ENCODE data around the gene JUNB.
"Not testable (repeated sequence)": the region's sequence is repeated elsewhere in the genome, so short reads cannot be mapped to it uniquely, and the experiment has no call there.

JUNB gene

GRCh38 chr19:12800923-12801465 is 9.7 kb downstream of the JUNB start:
- Mint-ChIP-seq H3K4me1 (ENCODE audit: low read depth) (peaks cover 27% of the 10 kb centered on the region), H3K4me3 (peak overlapping the region; percentile 86), H3K27ac (peak overlapping the region; percentile 77), H3K9me3 (no peaks in the 10 kb centered on the region), H3K27me3 (ENCODE audit: low read depth) (no peaks in the 10 kb centered on the region), H3K36me3 (ENCODE audit: low read depth) (peaks cover 12% of the 10 kb centered on the region)

- H3K27me3 Mint-ChIP-seq (ENCODE audit: low read depth) = no peaks in the 10 kb centered on the region
- H3K4me1 Mint-ChIP-seq (ENCODE audit: low read depth) = peaks cover 23% of the 10 kb centered on the region
- H3K27ac Mint-ChIP-seq = peak within 1 kb of the TSS; percentile 77
- H3K9me3 Mint-ChIP-seq = no peaks in the 10 kb centered on the region
- peak within 1 kb of the TSS; percentile 86 for H3K4me3 Mint-ChIP-seq
- peaks cover 15% of the 10 kb centered on the region for H3K36me3 Mint-ChIP-seq (ENCODE audit: low read depth)
These were observed 10.4 kb downstream of the JUNB start, which contains the start of the genes PRDX2 and THSD8 for GRCh38 chr19:12801466-12802266. Gene PRDX2, minus strand, starts transcription at chr19:12801800. Its CDS starts 539 bp downstream, at chr19:12801261. Gene THSD8, plus strand, starts transcription at chr19:12802069. Its CDS starts 3 bp downstream, at chr19:12802072.

- Mint-ChIP-seq H3K4me1 (ENCODE audit: low read depth) (peaks cover 23% of the 10 kb centered on the region), H3K27me3 (ENCODE audit: low read depth) (no peaks in the 10 kb centered on the region), H3K4me3 (peak overlapping the region; percentile 86), H3K9me3 (no peaks in the 10 kb centered on the region), H3K27ac (peak overlapping the region; percentile 73), H3K36me3 (ENCODE audit: low read depth) (peaks cover 13% of the 10 kb centered on the region)
These were observed 11.2 kb downstream of the JUNB start for GRCh38 chr19:12802267-12803106.

- peaks cover 16% of the 10 kb centered on the region for H3K36me3 Mint-ChIP-seq (ENCODE audit: low read depth)
- no peaks in the 10 kb centered on the region for H3K9me3 Mint-ChIP-seq
- no peak overlapping the region for H3K4me3 Mint-ChIP-seq
- no peaks in the 10 kb centered on the region for H3K27me3 Mint-ChIP-seq (ENCODE audit: low read depth)
- H3K27ac Mint-ChIP-seq = no peak overlapping the region
- H3K4me1 Mint-ChIP-seq (ENCODE audit: low read depth) = peaks cover 26% of the 10 kb centered on the region
These were observed 12.8 kb downstream of the JUNB start for GRCh38 chr19:12804051-12804450.

GRCh38 chr19:12806242-12807081 is 15.2 kb downstream of the JUNB start, which contains the start of gene RNASEH2A:
Gene RNASEH2A, plus strand, starts transcription at chr19:12806584. Its CDS starts 90 bp downstream, at chr19:12806674.
- peaks cover 15% of the 10 kb centered on the region for H3K4me1 Mint-ChIP-seq (ENCODE audit: low read depth)
- no peaks in the 10 kb centered on the region for H3K27me3 Mint-ChIP-seq (ENCODE audit: low read depth)
- H3K27ac Mint-ChIP-seq = peak within 1 kb of the TSS; percentile 83
- H3K36me3 Mint-ChIP-seq (ENCODE audit: low read depth) = peaks cover 18% of the 10 kb centered on the region
- H3K9me3 Mint-ChIP-seq = no peaks in the 10 kb centered on the region
- H3K4me3 Mint-ChIP-seq = peak within 1 kb of the TSS; percentile 93

- no peak overlapping the region for H3K4me3 Mint-ChIP-seq
- H3K4me1 Mint-ChIP-seq (ENCODE audit: low read depth) = no peaks in the 10 kb centered on the region
- no peaks in the 10 kb centered on the region for H3K9me3 Mint-ChIP-seq
- peaks cover 5% of the 10 kb centered on the region for H3K36me3 Mint-ChIP-seq (ENCODE audit: low read depth)
- H3K27ac Mint-ChIP-seq = no peak overlapping the region
- no peaks in the 10 kb centered on the region for H3K27me3 Mint-ChIP-seq (ENCODE audit: low read depth)
These were observed 23.8 kb downstream of the JUNB start for GRCh38 chr19:12815088-12815487.

- not testable (repeated sequence) for H3K36me3 Mint-ChIP-seq (ENCODE audit: low read depth); H3K4me1 Mint-ChIP-seq (ENCODE audit: low read depth); H3K27ac Mint-ChIP-seq; H3K27me3 Mint-ChIP-seq (ENCODE audit: low read depth); H3K9me3 Mint-ChIP-seq; H3K4me3 Mint-ChIP-seq
These were observed 25.9 kb downstream of the JUNB start for GRCh38 chr19:12817188-12817587.

- H3K27me3 Mint-ChIP-seq (ENCODE audit: low read depth); H3K36me3 Mint-ChIP-seq (ENCODE audit: low read depth); H3K9me3 Mint-ChIP-seq; H3K4me3 Mint-ChIP-seq; H3K4me1 Mint-ChIP-seq (ENCODE audit: low read depth); H3K27ac Mint-ChIP-seq: not testable (repeated sequence)
These were observed 26.5 kb downstream of the JUNB start for GRCh38 chr19:12817810-12818209.

- Mint-ChIP-seq H3K27me3 (ENCODE audit: low read depth) (peaks cover 14% of the 10 kb centered on the region), H3K36me3 (ENCODE audit: low read depth) (no peaks in the 10 kb centered on the region), H3K4me3 (no peak overlapping the region), H3K4me1 (ENCODE audit: low read depth) (peaks cover 7% of the 10 kb centered on the region), H3K9me3 (no peaks in the 10 kb centered on the region), H3K27ac (no peak overlapping the region)
These were observed 30.5 kb downstream of the JUNB start for GRCh38 chr19:12821761-12822160.

GRCh38 chr19:12825254-12826131 is 34.2 kb downstream of the JUNB start:
- no peak overlapping the region for H3K27ac Mint-ChIP-seq
- peaks cover 7% of the 10 kb centered on the region for H3K4me1 Mint-ChIP-seq (ENCODE audit: low read depth)
- H3K27me3 Mint-ChIP-seq (ENCODE audit: low read depth) = peaks cover 27% of the 10 kb centered on the region
- no peaks in the 10 kb centered on the region for H3K36me3 Mint-ChIP-seq (ENCODE audit: low read depth)
- H3K9me3 Mint-ChIP-seq = no peaks in the 10 kb centered on the region
- peak overlapping the region; percentile 41 for H3K4me3 Mint-ChIP-seq

- Mint-ChIP-seq H3K36me3 (ENCODE audit: low read depth) (no peaks in the 10 kb centered on the region), H3K4me3 (no peak overlapping the region)
These were observed 37.2 kb downstream of the JUNB start for GRCh38 chr19:12828494-12828893.

GRCh38 chr19:12833418-12833737 is 42.1 kb downstream of the JUNB start:
- Mint-ChIP-seq H3K4me3 (peak overlapping the region; percentile 18), H3K27ac (no peak overlapping the region), H3K9me3 (no peaks in the 10 kb centered on the region), H3K36me3 (ENCODE audit: low read depth) (no peaks in the 10 kb centered on the region), H3K4me1 (ENCODE audit: low read depth) (peaks cover 14% of the 10 kb centered on the region), H3K27me3 (ENCODE audit: low read depth) (peaks cover 74% of the 10 kb centered on the region)

More at GRCh38 chr19:12828494-12828893, 37.2 kb downstream of the JUNB start:
- H3K27ac Mint-ChIP-seq = no peak overlapping the region
- peaks cover 15% of the 10 kb centered on the region for H3K4me1 Mint-ChIP-seq (ENCODE audit: low read depth)
- H3K27me3 Mint-ChIP-seq (ENCODE audit: low read depth) = peaks cover 51% of the 10 kb centered on the region
- H3K9me3 Mint-ChIP-seq = no peaks in the 10 kb centered on the region
